Breast epithelium (tissue), 4 donors: ENCODE data around the gene ERCC6L. TPM values are rescaled to one million over a fixed set of nuclear protein-coding genes. Genes with fewer than 3 reads are reported as not detected.
"Not testable (repeated sequence)": the region's sequence is repeated elsewhere in the genome, so short reads cannot be mapped to it uniquely, and the experiment has no call there.

Source experiments
- DNase-seq, 2 donors: peaks; one replicate each; pipeline ENCODE4 v3.0.0-alpha.2; 2019; ENCODE audit warnings: low spot score in 2 of 2
- H3K27ac ChIP-seq, 2 donors: fragments of 200-600 bp; sonication (generic) in 1 of 2; one replicate each; pipeline ENCODE4 v1.5.1; 2016 to 2019; ENCODE audit warnings: mild to moderate bottlenecking in 1 of 2
- H3K27me3 ChIP-seq, 2 donors: fragments of 200-600 bp; sonication (generic) in 1 of 2; one replicate each; pipeline versions ENCODE4 v1.5.1 to v1.6.0; 2017 to 2019; ENCODE audit warnings: control low read depth in 1 of 2, mild to moderate bottlenecking in 1 of 2
- H3K36me3 ChIP-seq: fragments of 200-600 bp; one replicate; pipeline ENCODE4 v1.5.1; 2019
- H3K4me1 ChIP-seq, 2 donors: fragments of 200-600 bp; sonication (generic); one replicate each; pipeline ENCODE4 v1.5.1; 2016 to 2019; ENCODE audit warnings: control low read depth in 1 of 2
- H3K4me3 ChIP-seq, 3 donors: fragments of 200-600 bp; sonication (generic); 1 replicate in 2 of 3; 2 replicates in 1 of 3; pipeline ENCODE4 v1.5.1; 2016 to 2019; ENCODE audit warnings: mild to moderate bottlenecking in 3 of 3, moderate library complexity in 2 of 3
- H3K9me3 ChIP-seq, 2 donors: fragments of 200-600 bp; sonication (generic) in 1 of 2; one replicate each; pipeline ENCODE4 v1.5.1; 2016 to 2019; ENCODE audit warnings: control low read depth in 1 of 2
- POLR2A ChIP-seq: fragments of 450-650 bp; IDR thresholded peaks from one replicate; pipeline ENCODE4 v1.6.1; 2016; ENCODE audit warnings: antibody characterized with exemption, mild to moderate bottlenecking, moderate library complexity
- POLR2AphosphoS5 ChIP-seq, 3 donors: sonication (generic); formaldehyde crosslinking; IDR thresholded peaks; one replicate each; pipeline ENCODE4 v1.6.1; 2017; ENCODE audit warnings: antibody characterized with exemption in 3 of 3
- intact Hi-C: fragments of 100-400 bp; cut with DNase I; formaldehyde crosslinking; loops from one replicate; pipeline ENCODE4 v1.15.1; 2023; ENCODE audit warnings: low total_unique reads
- total RNA-seq, 3 donors: library from RNA; depleted of rRNA; stranded (reverse); fragments of >200 nt; gene quantifications; one replicate each; pipeline ENCODE4 v1.1.0, GENCODE V29; 2016
- TF ChIP-seq, protein P1 (sequence below), 3 donors: fragments of 450-650 bp; IDR thresholded peaks; one replicate each; pipeline ENCODE4 v1.5.1; 2016 to 2017; ENCODE audit warnings: antibody characterized with exemption in 3 of 3, mild to moderate bottlenecking in 3 of 3, moderate library complexity in 3 of 3

ERCC6L gene
- total RNA-seq, 3 donors from 2014 or later = 0.15 to 0.33 TPM; not detected in 1

GRCh38 chrX:72236841-72237240 is 2.0 kb downstream of the ERCC6L start:
- DNase-seq = no peak
- intact Hi-C loops = no loop called here
- no peaks in the 10 kb centered on the region for H3K36me3 ChIP-seq
- no peak overlapping the region for H3K27ac ChIP-seq
- H3K9me3 ChIP-seq = no peaks in the 10 kb centered on the region
- no peaks in the 10 kb centered on the region for H3K4me1 ChIP-seq
- TF ChIP-seq POLR2A (no peak), POLR2AphosphoS5 (IDR thresholded peaks at IDR 0.05) (no peak)
- TF ChIP-seq, protein P1, sequence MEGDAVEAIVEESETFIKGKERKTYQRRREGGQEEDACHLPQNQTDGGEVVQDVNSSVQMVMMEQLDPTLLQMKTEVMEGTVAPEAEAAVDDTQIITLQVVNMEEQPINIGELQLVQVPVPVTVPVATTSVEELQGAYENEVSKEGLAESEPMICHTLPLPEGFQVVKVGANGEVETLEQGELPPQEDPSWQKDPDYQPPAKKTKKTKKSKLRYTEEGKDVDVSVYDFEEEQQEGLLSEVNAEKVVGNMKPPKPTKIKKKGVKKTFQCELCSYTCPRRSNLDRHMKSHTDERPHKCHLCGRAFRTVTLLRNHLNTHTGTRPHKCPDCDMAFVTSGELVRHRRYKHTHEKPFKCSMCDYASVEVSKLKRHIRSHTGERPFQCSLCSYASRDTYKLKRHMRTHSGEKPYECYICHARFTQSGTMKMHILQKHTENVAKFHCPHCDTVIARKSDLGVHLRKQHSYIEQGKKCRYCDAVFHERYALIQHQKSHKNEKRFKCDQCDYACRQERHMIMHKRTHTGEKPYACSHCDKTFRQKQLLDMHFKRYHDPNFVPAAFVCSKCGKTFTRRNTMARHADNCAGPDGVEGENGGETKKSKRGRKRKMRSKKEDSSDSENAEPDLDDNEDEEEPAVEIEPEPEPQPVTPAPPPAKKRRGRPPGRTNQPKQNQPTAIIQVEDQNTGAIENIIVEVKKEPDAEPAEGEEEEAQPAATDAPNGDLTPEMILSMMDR (IDR thresholded peaks at IDR 0.05) = no peak
- H3K4me3 ChIP-seq = no peak overlapping the region
- peaks cover 0 to 7% of the 10 kb centered on the region in 2 donors for H3K27me3 ChIP-seq

DNA sequence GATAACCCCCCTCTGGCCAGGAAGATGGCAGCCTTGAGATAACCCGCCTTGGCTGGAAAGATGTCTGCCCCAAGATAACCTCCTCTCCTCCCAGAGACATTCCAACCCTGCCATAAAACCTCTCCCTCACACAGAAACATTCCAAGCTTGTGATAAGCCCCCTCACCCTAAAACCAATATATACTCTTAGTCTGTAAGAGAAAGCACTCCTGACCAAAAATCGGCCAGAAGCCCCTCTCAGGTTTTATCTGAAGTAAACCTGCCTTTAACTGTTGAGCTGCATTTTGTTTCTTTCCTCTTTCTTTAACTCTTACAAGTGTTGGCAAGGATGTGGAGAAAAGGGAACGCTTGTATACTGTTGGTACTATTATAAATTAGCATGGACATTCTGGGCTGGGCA is 8.5 kb downstream of the ERCC6L start:
- DNase-seq = no peak
- Histone ChIP-seq H3K27me3 (peaks cover 0 to 23% of the 10 kb centered on the region in 2 donors), H3K27ac (no peak overlapping the region), H3K4me3 (no peak overlapping the region), H3K4me1 (no peaks in the 10 kb centered on the region), H3K36me3 (no peaks in the 10 kb centered on the region), H3K9me3 (peaks cover 0 to 23% of the 10 kb centered on the region in 2 donors)
- intact Hi-C loops = no loop called here
- TF ChIP-seq POLR2AphosphoS5 (IDR thresholded peaks at IDR 0.05) (no peak), POLR2A (no peak)
- TF ChIP-seq, protein P1 (IDR thresholded peaks at IDR 0.05) = no peak

DNA sequence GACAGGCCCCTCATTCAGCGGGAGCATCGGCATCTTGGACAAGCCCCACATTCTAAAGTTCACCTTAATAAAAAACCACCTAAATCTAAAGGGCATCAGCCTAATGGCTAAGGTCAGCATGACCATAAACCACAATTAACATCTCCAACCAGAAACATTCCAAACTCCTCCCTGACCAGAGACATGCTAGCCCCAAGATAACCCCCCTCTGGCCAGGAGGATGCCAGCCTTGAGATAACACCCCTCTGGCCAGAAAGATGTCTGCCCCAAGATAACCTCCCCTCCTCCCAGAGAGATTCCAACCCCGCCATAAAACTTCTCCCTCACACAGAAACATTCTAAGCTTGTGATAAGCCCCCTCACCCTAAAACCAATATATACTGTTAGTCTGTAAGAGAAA is 18.5 kb downstream of the ERCC6L start:
- DNase-seq, H3K4me3 ChIP-seq, H3K9me3 ChIP-seq, H3K36me3 ChIP-seq, H3K27me3 ChIP-seq, H3K4me1 ChIP-seq, H3K27ac ChIP-seq, intact Hi-C loops: not testable (repeated sequence)

GRCh38 chrX:72216973-72217372 is 21.9 kb downstream of the ERCC6L start:
- intact Hi-C loops = no loop called here
- Histone ChIP-seq H3K27ac (no peak overlapping the region), H3K27me3 (peaks cover 0 to 19% of the 10 kb centered on the region in 2 donors), H3K36me3 (no peaks in the 10 kb centered on the region), H3K4me3 (no peak overlapping the region), H3K4me1 (no peaks in the 10 kb centered on the region), H3K9me3 (no peaks in the 10 kb centered on the region)
- no peak for DNase-seq
- no peak for TF ChIP-seq POLR2AphosphoS5 (IDR thresholded peaks at IDR 0.05)
- TF ChIP-seq, protein P1 (IDR thresholded peaks at IDR 0.05) = no peak

GRCh38 chrX:72208126-72208800 is 30.6 kb downstream of the ERCC6L start:
- no peak for DNase-seq
- intact Hi-C loops = no loop called here
- Histone ChIP-seq H3K27me3 (peaks cover 0 to 24% of the 10 kb centered on the region in 2 donors), H3K36me3 (no peaks in the 10 kb centered on the region), H3K4me1 (no peaks in the 10 kb centered on the region), H3K9me3 (no peaks in the 10 kb centered on the region), H3K4me3 (no peak overlapping the region), H3K27ac (no peak overlapping the region)
- TF ChIP-seq POLR2A (no peak), POLR2AphosphoS5 (IDR thresholded peaks at IDR 0.05) (no peak)
- TF ChIP-seq, protein P1 (IDR thresholded peaks at IDR 0.05) = no peak
